HCT116 (cell line): ENCODE measurements around the gene IRF4. TPM values are rescaled to one million over a fixed set of nuclear protein-coding genes. Genes with fewer than 3 reads are reported as not detected.

Experiments
- ATAC-seq: fragments of 200-7000 bp; cut with Tn5 transposase; 2 replicates; pipeline ENCODE4 v1.9.1; 2020; ENCODE audit warnings: mild to moderate bottlenecking, moderate library complexity
- BruUV-seq: library from RNA; stranded (reverse); fragments of 400-500 nt; replicated peaks from 2 replicates; lab custom pipeline; 2021; lab: Mats Ljungman, UMichigan
- CTCF ChIA-PET: fragments of 300-600 bp; sonication (Branson Sonifier 250); formaldehyde crosslinking; loops from one replicate; lab custom pipeline; 2021; ENCODE audit warnings: antibody characterized with exemption; lab: Charles Lee
- POLR2A ChIA-PET: fragments of 300-600, 350-600 bp; sonication (Branson Sonifier 250); formaldehyde crosslinking; loops from one replicate; lab custom pipeline; 2021; ENCODE audit warnings: antibody characterized with exemption; lab: Charles Lee
- RAD21 ChIA-PET, 2 experiments: fragments of 300-600 bp; sonication (Branson Sonifier 250); formaldehyde crosslinking; loops; one replicate each; lab custom pipeline; 2023; ENCODE audit warnings: low total read pairs in 2 of 2; ENCODE audit not compliant: uncharacterized antibody in 2 of 2, unreplicated experiment in 2 of 2, low non-redundant PET in 1 of 2; lab: Charles Lee
- DNase-seq: peaks from one replicate; pipeline ENCODE4 v3.0.0-alpha.2; 2010; ENCODE audit warnings: low read depth, low spot score
- H2AFZ ChIP-seq: fragments of 200-600 bp; shearing (Covaris generic), sonication (generic); 2 replicates; pipeline ENCODE4 v1.6.1; 2017; ENCODE audit warnings: low read depth, mixed run types, mixed read lengths, antibody characterized with exemption, low read length; ENCODE audit not compliant: poor library complexity, severe bottlenecking
- H3K27ac ChIP-seq: 2 replicates; pipeline ENCODE4 v1.5.1; 2012; ENCODE audit warnings: low read depth, low read length
- H3K27me3 ChIP-seq: fragments of 200-600 bp; sonication (generic); 2 replicates; pipeline ENCODE4 v1.6.1; 2016; ENCODE audit warnings: mixed run types, low read length, mixed read lengths; ENCODE audit not compliant: insufficient read depth
- H3K36me3 ChIP-seq, 2 experiments: fragments of 200-500 bp in 1 of 2; fragments of 200-600 bp in 1 of 2; sonication (Bioruptor generic) in 1 of 2; sonication (generic) in 1 of 2; 2 replicates each; pipeline versions ENCODE4 v1.5.1 to v1.6.1; 2014 to 2016; ENCODE audit warnings: low read length in 2 of 2, inconsistent platforms in 1 of 2, mixed read lengths in 1 of 2, mixed run types in 1 of 2; ENCODE audit not compliant: insufficient read depth in 2 of 2, control insufficient read depth in 1 of 2
- H3K4me1 ChIP-seq, 2 experiments: fragments of 200-600 bp in 1 of 2; sonication (generic) in 1 of 2; 2 replicates each; pipeline versions ENCODE4 v1.5.1 to v1.6.1; 2012 to 2017; ENCODE audit warnings: low read length in 2 of 2, inconsistent platforms in 1 of 2, mild to moderate bottlenecking in 1 of 2, mixed read lengths in 1 of 2, mixed run types in 1 of 2, moderate library complexity in 1 of 2; ENCODE audit not compliant: insufficient read depth in 2 of 2, control insufficient read depth in 1 of 2
- H3K4me2 ChIP-seq: fragments of 200-600 bp; sonication (generic); 2 replicates; pipeline ENCODE4 v1.6.1; 2017; ENCODE audit warnings: mixed run types, low read length, mixed read lengths
- H3K4me3 ChIP-seq, 2 experiments: fragments of 200-600 bp in 1 of 2; sonication (generic) in 1 of 2; replicated peaks in 1 of 2; 2 replicates each; pipeline ENCODE4 v1.5.1; 2011 to 2016; ENCODE audit warnings: low read length in 2 of 2, control low read depth in 1 of 2, low read depth in 1 of 2, mild to moderate bottlenecking in 1 of 2, mixed read lengths in 1 of 2, mixed run types in 1 of 2
- H3K79me2 ChIP-seq: fragments of 200-600 bp; sonication (generic); 2 replicates; pipeline ENCODE4 v1.6.1; 2017; ENCODE audit warnings: mild to moderate bottlenecking, mixed run types, low read length, moderate library complexity, mixed read lengths; ENCODE audit not compliant: insufficient read depth
- H3K9ac ChIP-seq: fragments of 200-600 bp; sonication (generic); 2 replicates; pipeline ENCODE4 v1.6.1; 2016; ENCODE audit warnings: low read length, mixed read lengths
- H3K9me2 ChIP-seq: fragments of 200-600 bp; sonication (generic), shearing (Covaris generic); 2 replicates; pipeline ENCODE4 v1.6.1; 2017; ENCODE audit warnings: mixed run types, mild to moderate bottlenecking, moderate library complexity; ENCODE audit not compliant: insufficient read depth
- H3K9me3 ChIP-seq, 2 experiments: fragments of 200-500 bp in 1 of 2; fragments of 200-600 bp in 1 of 2; sonication (Bioruptor generic) in 1 of 2; sonication (generic) in 1 of 2; 2 replicates each; pipeline ENCODE4 v1.6.1; 2014 to 2017; ENCODE audit warnings: low read length in 2 of 2, mixed read lengths in 2 of 2, inconsistent platforms in 1 of 2, low read depth in 1 of 2, mild to moderate bottlenecking in 1 of 2, mixed run types in 1 of 2, moderate library complexity in 1 of 2; ENCODE audit not compliant: control insufficient read depth in 1 of 2, insufficient read depth in 1 of 2
- H4K20me1 ChIP-seq: fragments of 200-600 bp; sonication (generic), shearing (Covaris generic); 2 replicates; pipeline ENCODE4 v1.6.1; 2017; ENCODE audit warnings: mixed run types, mild to moderate bottlenecking, moderate library complexity; ENCODE audit not compliant: insufficient read depth
- EGR1 ChIP-seq: IDR thresholded peaks from 2 replicates; pipeline ENCODE4 v1.6.1; 2012; ENCODE audit warnings: low read depth
- JUND ChIP-seq: IDR thresholded peaks from 2 replicates; pipeline ENCODE4 v1.6.1; 2012
- POLR2AphosphoS5 ChIP-seq: IDR thresholded peaks from 2 replicates; pipeline ENCODE4 v1.6.1; 2011; ENCODE audit warnings: mild to moderate bottlenecking, low read depth, low read length, moderate library complexity
- SP1 ChIP-seq: IDR thresholded peaks from 2 replicates; pipeline ENCODE4 v1.6.1; 2012; ENCODE audit warnings: low read depth
- TCF7L2 ChIP-seq: IDR thresholded peaks from 2 replicates; pipeline ENCODE4 v1.7.0; 2011; ENCODE audit warnings: borderline replicate concordance, inconsistent platforms; ENCODE audit not compliant: insufficient read depth, insufficient read length; ENCODE audit errors: extremely low read depth
- intact Hi-C: fragments of 100-400 bp; cut with micrococcal nuclease; formaldehyde crosslinking; loops from 2 replicates; pipeline ENCODE4 v1.10.0; 2022
- total RNA-seq: library from RNA; stranded (reverse); gene quantifications from one replicate; pipeline ENCODE4 v1.2.1, GENCODE V29; 2021; ENCODE audit not compliant: unreplicated experiment

The IRF4 gene
- total RNA-seq, 1 experiment from 2014 or later, result 1.2 TPM

- CTCF ChIA-PET, result no interaction called here
Measured at GRCh38 chr6:356828-357251, 34.7 kb upstream of the IRF4 start.

GRCh38 chr6:357261-357790 is 34.2 kb upstream of the IRF4 start:
- no TSS peak for BruUV-seq
- Histone ChIP-seq H3K4me2 (no peak overlapping the region), H3K79me2 (no peaks in the 10 kb centered on the region), H3K4me3 (no peak overlapping the region), H4K20me1 (no peaks in the 10 kb centered on the region), H2AFZ (no peak overlapping the region), H3K9me3 (peaks cover under 1 to 6% of the 10 kb centered on the region in 2 experiments; a peak in 2 of 4 replicates), H3K9me2 (no peaks in the 10 kb centered on the region), H3K27ac (no peak overlapping the region), H3K36me3 (no peaks in the 10 kb centered on the region), H3K4me1 (no peaks in the 10 kb centered on the region), H3K9ac (no peak overlapping the region), H3K27me3 (no peaks in the 10 kb centered on the region)
- ATAC-seq, result no peak
- ChIA-PET CTCF (no interaction called here), POLR2A (no interaction called here), RAD21 (no interaction called here)
- intact Hi-C loops, result no loop called here
- DNase-seq, result no peak
- TF ChIP-seq TCF7L2 (no peak), JUND (no peak), POLR2AphosphoS5 (no peak)

More at GRCh38 chr6:356828-357251, 34.7 kb upstream of the IRF4 start:
- H3K4me3 ChIP-seq, result no peak overlapping the region
- no peak for ATAC-seq
- no peaks in the 10 kb centered on the region for H3K4me1 ChIP-seq
- no peaks in the 10 kb centered on the region for H3K79me2 ChIP-seq
- ChIA-PET POLR2A (no interaction called here), RAD21 (no interaction called here)
- no peaks in the 10 kb centered on the region for H3K27me3 ChIP-seq
- no peak overlapping the region for H2AFZ ChIP-seq
- no peak overlapping the region for H3K27ac ChIP-seq
- DNase-seq, result no peak
- TF ChIP-seq EGR1 (no peak), SP1 (no peak)
- H3K4me2 ChIP-seq, result no peak overlapping the region
- intact Hi-C loops, result no loop called here
- no peaks in the 10 kb centered on the region for H3K9me2 ChIP-seq
- no peak overlapping the region for H3K9ac ChIP-seq
- peaks cover 0 to 6% of the 10 kb centered on the region in 2 experiments; a peak in 2 of 4 replicates for H3K9me3 ChIP-seq
- H3K36me3 ChIP-seq, result no peaks in the 10 kb centered on the region
- no TSS peak for BruUV-seq
- no peaks in the 10 kb centered on the region for H4K20me1 ChIP-seq
